ENCODE results near the gene CREB5. TPM values are rescaled to one million over a fixed set of nuclear protein-coding genes. Genes with fewer than 3 reads are reported as not detected.

Gene CREB5
- total RNA-seq, 4 donors from 2014 or later, result 0.90 to 10.1 (median 4.9) TPM

GRCh38 chr7:28790467-28790866 lies 378.1 kb downstream of the CREB5 start:
- in situ Hi-C loops (cut with MboI; ENCODE audit: low sequenced_read_pairs in 4 of 4) (no loop called here), intact Hi-C loops (cut with DNase I; ENCODE audit: low total_unique reads) (no loop called here)
- Histone ChIP-seq H3K36me3 (no peaks in the 10 kb centered on the region), H3K4me1 (no peaks in the 10 kb centered on the region), H3K4me3 (no peak overlapping the region), H3K9me3 (no peaks in the 10 kb centered on the region), H3K27me3 (no peaks in the 10 kb centered on the region), H3K27ac (no peak overlapping the region)
- TF ChIP-seq POLR2A (IDR thresholded peaks at IDR 0.05) (no peak), CTCF (IDR thresholded peaks at IDR 0.05 in 4 of 5, conservative IDR thresholded peaks at IDR 0.05 in 1 of 5) (no peak)
- ATAC-seq (no peak), DNase-seq (no peak)

- TF ChIP-seq CTCF (IDR thresholded peaks at IDR 0.05 in 4 of 5, conservative IDR thresholded peaks at IDR 0.05 in 1 of 5) (no peak), POLR2A (IDR thresholded peaks at IDR 0.05) (no peak)
- no peaks in the 10 kb centered on the region for H3K36me3 ChIP-seq
- H3K4me1 ChIP-seq, result no peaks in the 10 kb centered on the region
- DNase-seq (no peak), ATAC-seq (no peak)
- H3K4me3 ChIP-seq, result no peak overlapping the region
- no peak overlapping the region for H3K27ac ChIP-seq
- in situ Hi-C loops (cut with MboI; ENCODE audit: low sequenced_read_pairs in 4 of 4), result no loop called here
- intact Hi-C loops (cut with DNase I; ENCODE audit: low total_unique reads), result no loop called here
- H3K9me3 ChIP-seq, result no peaks in the 10 kb centered on the region
- H3K27me3 ChIP-seq, result no peaks in the 10 kb centered on the region
These were observed 380.5 kb downstream of the CREB5 start for GRCh38 chr7:28792858-28793257.

DNA sequence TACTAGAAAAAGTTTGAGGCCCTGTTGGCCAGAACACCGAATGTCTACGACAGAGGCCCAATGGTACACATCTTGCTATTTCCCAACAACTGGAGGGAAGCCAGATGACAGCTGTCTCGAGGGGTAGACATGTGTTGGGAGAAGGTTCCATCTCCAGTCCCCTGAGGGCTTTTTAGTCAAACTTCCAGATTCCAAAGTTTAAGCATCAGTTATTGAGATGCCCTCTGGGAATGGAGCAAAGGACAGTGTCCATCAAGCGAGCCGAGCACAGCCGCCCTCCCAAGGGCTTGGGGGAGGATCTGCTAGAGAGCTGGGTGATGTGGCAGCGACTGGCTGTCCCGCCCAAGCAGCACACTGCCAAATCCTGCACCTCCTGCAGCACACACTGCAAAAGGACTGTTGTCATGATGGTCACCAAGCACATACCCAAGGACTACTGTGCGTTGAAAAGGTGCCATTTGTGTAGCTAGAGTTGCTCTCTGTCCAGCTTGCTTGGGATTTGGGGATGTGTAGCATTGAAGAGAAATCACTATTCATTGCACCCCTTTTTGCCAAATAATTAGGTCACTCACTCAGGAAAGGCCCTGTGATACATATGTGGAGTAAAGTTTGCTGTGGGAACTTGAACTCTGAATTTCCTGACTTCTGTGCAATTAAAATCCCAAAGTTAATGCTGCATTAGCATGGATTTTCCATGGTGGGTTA lies 381.2 kb downstream of the CREB5 start:
- peak in 1 of 2 donors; percentile 23 for DNase-seq
- H3K9me3 ChIP-seq, result no peaks in the 10 kb centered on the region
- intact Hi-C loops (cut with DNase I; ENCODE audit: low total_unique reads), result no loop called here
- no peak overlapping the region for H3K4me3 ChIP-seq
- no peaks in the 10 kb centered on the region for H3K27me3 ChIP-seq
- TF ChIP-seq POLR2A (IDR thresholded peaks at IDR 0.05) (no peak), CTCF (IDR thresholded peaks at IDR 0.05 in 4 of 5, conservative IDR thresholded peaks at IDR 0.05 in 1 of 5) (no peak)
- H3K36me3 ChIP-seq, result no peaks in the 10 kb centered on the region
- H3K27ac ChIP-seq, result no peak overlapping the region
- no peaks in the 10 kb centered on the region for H3K4me1 ChIP-seq
- ATAC-seq, result peak; percentile 30 to 60
- in situ Hi-C loops (cut with MboI; ENCODE audit: low sequenced_read_pairs in 4 of 4), result no loop called here

DNA sequence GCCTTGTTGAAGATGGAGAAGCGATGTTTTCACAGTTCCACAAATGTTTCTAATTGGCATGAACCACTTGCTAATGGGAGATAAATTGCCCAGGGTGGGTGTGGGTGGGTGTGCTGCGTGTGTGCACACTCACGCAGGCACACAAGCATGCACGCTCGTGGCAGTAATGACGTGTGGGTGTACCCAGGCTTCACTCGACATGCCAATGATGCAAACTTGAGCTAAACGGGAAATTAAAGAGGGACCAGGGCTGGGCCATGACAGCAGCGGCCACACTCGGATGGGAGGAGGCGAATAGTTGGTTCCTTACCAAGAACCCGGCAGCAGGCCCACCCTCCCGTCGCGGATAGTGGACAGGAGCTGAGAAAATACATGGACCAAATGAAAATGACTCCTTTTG lies 386.0 kb downstream of the CREB5 start:
- H3K27me3 ChIP-seq, result no peaks in the 10 kb centered on the region
- H3K27ac ChIP-seq, result no peak overlapping the region
- ATAC-seq (no peak), DNase-seq (no peak)
- no peaks in the 10 kb centered on the region for H3K9me3 ChIP-seq
- no peak for TF ChIP-seq CTCF (IDR thresholded peaks at IDR 0.05 in 4 of 5, conservative IDR thresholded peaks at IDR 0.05 in 1 of 5)
- TF ChIP-seq POLR2A (IDR thresholded peaks at IDR 0.05), result no peak
- no peaks in the 10 kb centered on the region for H3K36me3 ChIP-seq
- no peaks in the 10 kb centered on the region for H3K4me1 ChIP-seq
- H3K4me3 ChIP-seq, result no peak overlapping the region
- intact Hi-C loops (cut with DNase I; ENCODE audit: low total_unique reads) (no loop called here), in situ Hi-C loops (cut with MboI; ENCODE audit: low sequenced_read_pairs in 4 of 4) (no loop called here)

- in situ Hi-C loops (cut with MboI; ENCODE audit: low sequenced_read_pairs in 4 of 4) (no loop called here), intact Hi-C loops (cut with DNase I; ENCODE audit: low total_unique reads) (no loop called here)
- H3K27ac ChIP-seq, result no peak overlapping the region
These were observed 387.3 kb downstream of the CREB5 start for GRCh38 chr7:28799619-28800018.

More at GRCh38 chr7:28799619-28800018, 387.3 kb downstream of the CREB5 start:
- Histone ChIP-seq H3K4me3 (no peak overlapping the region), H3K36me3 (peaks cover 0 to 2% of the 10 kb centered on the region in 2 donors), H3K27me3 (no peaks in the 10 kb centered on the region), H3K9me3 (no peaks in the 10 kb centered on the region), H3K4me1 (no peaks in the 10 kb centered on the region)
- no peak for TF ChIP-seq POLR2A (IDR thresholded peaks at IDR 0.05)
- no peak for TF ChIP-seq CTCF (IDR thresholded peaks at IDR 0.05 in 4 of 5, conservative IDR thresholded peaks at IDR 0.05 in 1 of 5)
- no peak for ATAC-seq
- DNase-seq, result no peak

Data from gastrocnemius medialis (tissue), 4 donors.